GM10266 (cell line): ENCODE measurements around the gene ADRA2C.

Experiments
- DNase-seq: peaks from one replicate; pipeline ENCODE4 v3.0.0; 2012; ENCODE audit errors: extremely low spot score
- CTCF ChIP-seq: IDR thresholded peaks from 2 replicates; pipeline ENCODE4 v1.5.1; 2012; ENCODE audit warnings: mild to moderate bottlenecking, low read depth; ENCODE audit not compliant: control insufficient read depth, insufficient read depth; ENCODE audit errors: missing control alignments

ADRA2C gene

DNA sequence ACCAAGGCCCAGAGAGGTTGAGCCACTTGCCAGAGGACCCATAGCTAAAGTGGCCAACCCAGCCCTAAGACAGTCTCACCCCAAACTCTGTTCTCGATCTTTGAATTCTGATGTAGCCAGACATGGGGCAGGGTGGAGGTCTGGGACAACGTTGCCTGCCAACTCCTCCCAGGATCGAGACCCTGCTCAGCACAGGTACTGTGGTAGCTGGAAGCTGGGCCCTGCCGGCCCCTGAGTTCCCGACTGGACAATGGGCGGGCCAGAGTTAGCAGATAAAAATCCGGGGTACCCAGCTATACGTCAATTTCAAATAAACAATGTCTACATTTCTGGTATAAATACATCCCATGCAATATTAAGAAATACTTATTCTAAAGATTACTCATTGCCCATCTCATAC, 35.3 kb downstream of the ADRA2C start:
- TF ChIP-seq CTCF = no peak
- no peak for DNase-seq

GRCh38 chr4:3801931-3802550, 35.9 kb downstream of the ADRA2C start:
- TF ChIP-seq CTCF = no peak
- no peak for DNase-seq

DNA sequence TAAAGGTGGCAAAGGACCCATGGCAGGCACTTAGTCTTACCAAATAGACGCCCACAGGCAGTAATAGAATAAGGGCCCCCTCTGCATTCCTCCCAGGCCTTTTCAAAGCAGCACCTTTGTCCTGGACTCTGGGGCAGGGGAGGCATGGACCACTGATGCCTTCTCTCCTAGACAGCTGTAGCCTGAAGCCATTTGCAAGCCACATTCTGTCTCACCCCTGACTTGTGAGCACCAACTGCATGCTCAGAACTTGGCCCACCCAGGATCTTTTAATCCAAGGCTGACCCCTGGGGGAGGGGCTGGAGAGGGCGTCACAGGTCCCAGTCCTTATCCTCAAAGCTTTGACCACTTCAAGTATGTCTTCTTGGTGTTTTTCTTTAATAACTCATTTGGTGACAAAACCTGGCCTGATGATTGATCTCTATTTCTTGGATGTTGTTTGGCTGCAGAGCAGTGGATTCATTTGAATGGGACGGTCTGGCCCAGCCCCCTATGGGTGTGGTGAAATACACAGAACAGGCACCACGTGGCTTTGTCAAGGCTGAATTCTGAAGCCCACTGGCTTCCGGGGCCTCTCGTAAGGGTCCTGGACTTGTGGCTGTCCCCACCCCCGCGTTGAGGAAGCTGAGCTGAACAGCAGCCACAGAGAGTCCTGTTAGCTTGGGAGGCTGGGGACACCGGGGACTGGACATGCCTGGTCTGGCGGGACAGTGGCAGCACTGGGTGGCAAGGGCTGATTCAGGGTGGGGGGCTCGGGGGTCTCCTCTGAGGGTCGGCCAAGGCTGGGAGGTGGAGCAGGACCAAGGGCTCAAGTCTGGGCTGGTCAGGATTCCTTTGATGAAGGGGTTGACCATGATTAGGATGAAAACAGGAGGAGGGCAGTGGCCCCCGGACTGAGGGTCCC, 36.6 kb downstream of the ADRA2C start:
- no peak for DNase-seq
- TF ChIP-seq CTCF = no peak

- no peak for DNase-seq
- no peak for TF ChIP-seq CTCF
Observed at GRCh38 chr4:3803475-3803847, 37.3 kb downstream of the ADRA2C start.

GRCh38 chr4:3803946-3804345, 37.8 kb downstream of the ADRA2C start:
- no peak for TF ChIP-seq CTCF
- DNase-seq = no peak

GRCh38 chr4:3805026-3805425, 38.8 kb downstream of the ADRA2C start:
- no peak for TF ChIP-seq CTCF
- no peak for DNase-seq

GRCh38 chr4:3805731-3806130, 39.5 kb downstream of the ADRA2C start:
- TF ChIP-seq CTCF = no peak
- no peak for DNase-seq
